ENCODE results near the gene DPYD.

DNA sequence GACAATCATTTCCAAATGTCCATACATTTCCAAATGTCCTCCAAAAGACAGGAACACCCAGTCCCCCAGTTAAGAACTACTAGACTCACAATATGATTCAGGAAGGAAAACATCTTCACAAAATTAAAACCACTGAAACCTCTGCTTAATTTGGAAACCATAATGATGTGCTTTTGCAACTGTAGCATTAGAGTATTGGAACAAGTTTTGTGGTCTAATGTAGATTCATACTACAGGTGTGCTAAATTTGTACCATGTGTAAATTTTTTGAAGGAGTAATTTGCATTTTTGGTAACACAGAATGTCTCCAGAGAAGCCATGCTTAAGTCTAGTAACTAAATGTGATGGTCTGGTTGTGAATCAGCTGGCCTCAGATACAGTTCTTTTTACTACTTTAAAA, 129.6 kb downstream of the DPYD start:
- TF ChIP-seq, protein P1, sequence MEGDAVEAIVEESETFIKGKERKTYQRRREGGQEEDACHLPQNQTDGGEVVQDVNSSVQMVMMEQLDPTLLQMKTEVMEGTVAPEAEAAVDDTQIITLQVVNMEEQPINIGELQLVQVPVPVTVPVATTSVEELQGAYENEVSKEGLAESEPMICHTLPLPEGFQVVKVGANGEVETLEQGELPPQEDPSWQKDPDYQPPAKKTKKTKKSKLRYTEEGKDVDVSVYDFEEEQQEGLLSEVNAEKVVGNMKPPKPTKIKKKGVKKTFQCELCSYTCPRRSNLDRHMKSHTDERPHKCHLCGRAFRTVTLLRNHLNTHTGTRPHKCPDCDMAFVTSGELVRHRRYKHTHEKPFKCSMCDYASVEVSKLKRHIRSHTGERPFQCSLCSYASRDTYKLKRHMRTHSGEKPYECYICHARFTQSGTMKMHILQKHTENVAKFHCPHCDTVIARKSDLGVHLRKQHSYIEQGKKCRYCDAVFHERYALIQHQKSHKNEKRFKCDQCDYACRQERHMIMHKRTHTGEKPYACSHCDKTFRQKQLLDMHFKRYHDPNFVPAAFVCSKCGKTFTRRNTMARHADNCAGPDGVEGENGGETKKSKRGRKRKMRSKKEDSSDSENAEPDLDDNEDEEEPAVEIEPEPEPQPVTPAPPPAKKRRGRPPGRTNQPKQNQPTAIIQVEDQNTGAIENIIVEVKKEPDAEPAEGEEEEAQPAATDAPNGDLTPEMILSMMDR (IDR thresholded peaks at IDR 0.05): no peak
- TF ChIP-seq EP300 (IDR thresholded peaks at IDR 0.05): no peak
- no peak for TF ChIP-seq POLR2A (IDR thresholded peaks at IDR 0.05)
- TF ChIP-seq POLR2AphosphoS5 (IDR thresholded peaks at IDR 0.05): no peak

All from sigmoid colon (tissue), 4 donors.